GM23338 (cell line): ENCODE data around the gene GDI2.

Experiments
- CREB1 ChIP-seq: fragments of 250-450 bp; sonication (Bioruptor Pico); IDR thresholded peaks from 2 replicates; pipeline ENCODE4 v1.5.0; 2020; ENCODE audit warnings: low read depth, mild to moderate bottlenecking, moderate library complexity
- ETS1 ChIP-seq: IDR thresholded peaks from 2 replicates; pipeline ENCODE4 v1.6.1; 2016; ENCODE audit warnings: antibody characterized with exemption
- EZH2 ChIP-seq: fragments of 200-600 bp; sonication (generic); IDR thresholded peaks from one replicate; pipeline ENCODE4 v1.8.0; 2017; ENCODE audit warnings: antibody characterized with exemption, mild to moderate bottlenecking, low read depth; ENCODE audit not compliant: unreplicated experiment
- EZH2phosphoT487 ChIP-seq: fragments of 200-600 bp; sonication (generic); IDR thresholded peaks from one replicate; pipeline ENCODE4 v1.8.1; 2018; ENCODE audit warnings: antibody characterized with exemption; ENCODE audit not compliant: unreplicated experiment
- JUNB ChIP-seq: IDR thresholded peaks from one replicate; pipeline ENCODE4 v1.6.1; 2016; ENCODE audit warnings: antibody characterized with exemption; ENCODE audit not compliant: unreplicated experiment
- NANOG ChIP-seq: IDR thresholded peaks from 2 replicates; pipeline ENCODE4 v1.6.1; 2016; ENCODE audit warnings: antibody characterized with exemption, borderline replicate concordance
- POLR2AphosphoS5 ChIP-seq: IDR thresholded peaks from 2 replicates; pipeline ENCODE4 v1.6.1; 2016; ENCODE audit warnings: antibody characterized with exemption, low read depth
- STAT1 ChIP-seq: IDR thresholded peaks from one replicate; pipeline ENCODE4 v1.6.1; 2016; ENCODE audit warnings: antibody characterized with exemption; ENCODE audit not compliant: unreplicated experiment
- ZNF331 ChIP-seq: fragments of 250-450 bp; sonication (Bioruptor Pico); IDR thresholded peaks from 2 replicates; pipeline ENCODE4 v1.5.0; 2020; ENCODE audit warnings: low read depth, mild to moderate bottlenecking, moderate library complexity
- TF ChIP-seq, protein P1 (sequence below), 2 experiments: fragments of 200-600 bp in 1 of 2; sonication (generic) in 1 of 2; conservative IDR thresholded peaks; 2 replicates each; pipeline versions ENCODE4 v1.5.1 to v1.6.1; 2016 to 2017; ENCODE audit warnings: antibody characterized with exemption in 2 of 2, low read depth in 2 of 2, mild to moderate bottlenecking in 2 of 2, moderate library complexity in 1 of 2
- TF ChIP-seq, protein P2 (sequence below): IDR thresholded peaks from one replicate; pipeline ENCODE4 v1.6.1; 2018; ENCODE audit warnings: antibody characterized with exemption; ENCODE audit not compliant: unreplicated experiment
- TF ChIP-seq, protein P3 (sequence below): fragments of 250-450 bp; sonication (Bioruptor Pico); IDR thresholded peaks from 2 replicates; pipeline ENCODE4 v1.5.0; 2020; ENCODE audit warnings: mild to moderate bottlenecking, moderate library complexity

- TF ChIP-seq, protein P1, sequence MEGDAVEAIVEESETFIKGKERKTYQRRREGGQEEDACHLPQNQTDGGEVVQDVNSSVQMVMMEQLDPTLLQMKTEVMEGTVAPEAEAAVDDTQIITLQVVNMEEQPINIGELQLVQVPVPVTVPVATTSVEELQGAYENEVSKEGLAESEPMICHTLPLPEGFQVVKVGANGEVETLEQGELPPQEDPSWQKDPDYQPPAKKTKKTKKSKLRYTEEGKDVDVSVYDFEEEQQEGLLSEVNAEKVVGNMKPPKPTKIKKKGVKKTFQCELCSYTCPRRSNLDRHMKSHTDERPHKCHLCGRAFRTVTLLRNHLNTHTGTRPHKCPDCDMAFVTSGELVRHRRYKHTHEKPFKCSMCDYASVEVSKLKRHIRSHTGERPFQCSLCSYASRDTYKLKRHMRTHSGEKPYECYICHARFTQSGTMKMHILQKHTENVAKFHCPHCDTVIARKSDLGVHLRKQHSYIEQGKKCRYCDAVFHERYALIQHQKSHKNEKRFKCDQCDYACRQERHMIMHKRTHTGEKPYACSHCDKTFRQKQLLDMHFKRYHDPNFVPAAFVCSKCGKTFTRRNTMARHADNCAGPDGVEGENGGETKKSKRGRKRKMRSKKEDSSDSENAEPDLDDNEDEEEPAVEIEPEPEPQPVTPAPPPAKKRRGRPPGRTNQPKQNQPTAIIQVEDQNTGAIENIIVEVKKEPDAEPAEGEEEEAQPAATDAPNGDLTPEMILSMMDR (conservative IDR thresholded peaks at IDR 0.05; ENCODE audit: low read depth in 2 of 2): no peak
- TF ChIP-seq EZH2 (no peak), POLR2AphosphoS5 (no peak), NANOG (no peak), JUNB (no peak), EZH2phosphoT487 (no peak), CREB1 (CRISPR knock-in tag) (no peak), ZNF331 (CRISPR knock-in tag) (no peak), STAT1 (no peak), ETS1 (no peak)
- TF ChIP-seq, protein P2, sequence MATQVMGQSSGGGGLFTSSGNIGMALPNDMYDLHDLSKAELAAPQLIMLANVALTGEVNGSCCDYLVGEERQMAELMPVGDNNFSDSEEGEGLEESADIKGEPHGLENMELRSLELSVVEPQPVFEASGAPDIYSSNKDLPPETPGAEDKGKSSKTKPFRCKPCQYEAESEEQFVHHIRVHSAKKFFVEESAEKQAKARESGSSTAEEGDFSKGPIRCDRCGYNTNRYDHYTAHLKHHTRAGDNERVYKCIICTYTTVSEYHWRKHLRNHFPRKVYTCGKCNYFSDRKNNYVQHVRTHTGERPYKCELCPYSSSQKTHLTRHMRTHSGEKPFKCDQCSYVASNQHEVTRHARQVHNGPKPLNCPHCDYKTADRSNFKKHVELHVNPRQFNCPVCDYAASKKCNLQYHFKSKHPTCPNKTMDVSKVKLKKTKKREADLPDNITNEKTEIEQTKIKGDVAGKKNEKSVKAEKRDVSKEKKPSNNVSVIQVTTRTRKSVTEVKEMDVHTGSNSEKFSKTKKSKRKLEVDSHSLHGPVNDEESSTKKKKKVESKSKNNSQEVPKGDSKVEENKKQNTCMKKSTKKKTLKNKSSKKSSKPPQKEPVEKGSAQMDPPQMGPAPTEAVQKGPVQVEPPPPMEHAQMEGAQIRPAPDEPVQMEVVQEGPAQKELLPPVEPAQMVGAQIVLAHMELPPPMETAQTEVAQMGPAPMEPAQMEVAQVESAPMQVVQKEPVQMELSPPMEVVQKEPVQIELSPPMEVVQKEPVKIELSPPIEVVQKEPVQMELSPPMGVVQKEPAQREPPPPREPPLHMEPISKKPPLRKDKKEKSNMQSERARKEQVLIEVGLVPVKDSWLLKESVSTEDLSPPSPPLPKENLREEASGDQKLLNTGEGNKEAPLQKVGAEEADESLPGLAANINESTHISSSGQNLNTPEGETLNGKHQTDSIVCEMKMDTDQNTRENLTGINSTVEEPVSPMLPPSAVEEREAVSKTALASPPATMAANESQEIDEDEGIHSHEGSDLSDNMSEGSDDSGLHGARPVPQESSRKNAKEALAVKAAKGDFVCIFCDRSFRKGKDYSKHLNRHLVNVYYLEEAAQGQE: no peak
- TF ChIP-seq, protein P3, sequence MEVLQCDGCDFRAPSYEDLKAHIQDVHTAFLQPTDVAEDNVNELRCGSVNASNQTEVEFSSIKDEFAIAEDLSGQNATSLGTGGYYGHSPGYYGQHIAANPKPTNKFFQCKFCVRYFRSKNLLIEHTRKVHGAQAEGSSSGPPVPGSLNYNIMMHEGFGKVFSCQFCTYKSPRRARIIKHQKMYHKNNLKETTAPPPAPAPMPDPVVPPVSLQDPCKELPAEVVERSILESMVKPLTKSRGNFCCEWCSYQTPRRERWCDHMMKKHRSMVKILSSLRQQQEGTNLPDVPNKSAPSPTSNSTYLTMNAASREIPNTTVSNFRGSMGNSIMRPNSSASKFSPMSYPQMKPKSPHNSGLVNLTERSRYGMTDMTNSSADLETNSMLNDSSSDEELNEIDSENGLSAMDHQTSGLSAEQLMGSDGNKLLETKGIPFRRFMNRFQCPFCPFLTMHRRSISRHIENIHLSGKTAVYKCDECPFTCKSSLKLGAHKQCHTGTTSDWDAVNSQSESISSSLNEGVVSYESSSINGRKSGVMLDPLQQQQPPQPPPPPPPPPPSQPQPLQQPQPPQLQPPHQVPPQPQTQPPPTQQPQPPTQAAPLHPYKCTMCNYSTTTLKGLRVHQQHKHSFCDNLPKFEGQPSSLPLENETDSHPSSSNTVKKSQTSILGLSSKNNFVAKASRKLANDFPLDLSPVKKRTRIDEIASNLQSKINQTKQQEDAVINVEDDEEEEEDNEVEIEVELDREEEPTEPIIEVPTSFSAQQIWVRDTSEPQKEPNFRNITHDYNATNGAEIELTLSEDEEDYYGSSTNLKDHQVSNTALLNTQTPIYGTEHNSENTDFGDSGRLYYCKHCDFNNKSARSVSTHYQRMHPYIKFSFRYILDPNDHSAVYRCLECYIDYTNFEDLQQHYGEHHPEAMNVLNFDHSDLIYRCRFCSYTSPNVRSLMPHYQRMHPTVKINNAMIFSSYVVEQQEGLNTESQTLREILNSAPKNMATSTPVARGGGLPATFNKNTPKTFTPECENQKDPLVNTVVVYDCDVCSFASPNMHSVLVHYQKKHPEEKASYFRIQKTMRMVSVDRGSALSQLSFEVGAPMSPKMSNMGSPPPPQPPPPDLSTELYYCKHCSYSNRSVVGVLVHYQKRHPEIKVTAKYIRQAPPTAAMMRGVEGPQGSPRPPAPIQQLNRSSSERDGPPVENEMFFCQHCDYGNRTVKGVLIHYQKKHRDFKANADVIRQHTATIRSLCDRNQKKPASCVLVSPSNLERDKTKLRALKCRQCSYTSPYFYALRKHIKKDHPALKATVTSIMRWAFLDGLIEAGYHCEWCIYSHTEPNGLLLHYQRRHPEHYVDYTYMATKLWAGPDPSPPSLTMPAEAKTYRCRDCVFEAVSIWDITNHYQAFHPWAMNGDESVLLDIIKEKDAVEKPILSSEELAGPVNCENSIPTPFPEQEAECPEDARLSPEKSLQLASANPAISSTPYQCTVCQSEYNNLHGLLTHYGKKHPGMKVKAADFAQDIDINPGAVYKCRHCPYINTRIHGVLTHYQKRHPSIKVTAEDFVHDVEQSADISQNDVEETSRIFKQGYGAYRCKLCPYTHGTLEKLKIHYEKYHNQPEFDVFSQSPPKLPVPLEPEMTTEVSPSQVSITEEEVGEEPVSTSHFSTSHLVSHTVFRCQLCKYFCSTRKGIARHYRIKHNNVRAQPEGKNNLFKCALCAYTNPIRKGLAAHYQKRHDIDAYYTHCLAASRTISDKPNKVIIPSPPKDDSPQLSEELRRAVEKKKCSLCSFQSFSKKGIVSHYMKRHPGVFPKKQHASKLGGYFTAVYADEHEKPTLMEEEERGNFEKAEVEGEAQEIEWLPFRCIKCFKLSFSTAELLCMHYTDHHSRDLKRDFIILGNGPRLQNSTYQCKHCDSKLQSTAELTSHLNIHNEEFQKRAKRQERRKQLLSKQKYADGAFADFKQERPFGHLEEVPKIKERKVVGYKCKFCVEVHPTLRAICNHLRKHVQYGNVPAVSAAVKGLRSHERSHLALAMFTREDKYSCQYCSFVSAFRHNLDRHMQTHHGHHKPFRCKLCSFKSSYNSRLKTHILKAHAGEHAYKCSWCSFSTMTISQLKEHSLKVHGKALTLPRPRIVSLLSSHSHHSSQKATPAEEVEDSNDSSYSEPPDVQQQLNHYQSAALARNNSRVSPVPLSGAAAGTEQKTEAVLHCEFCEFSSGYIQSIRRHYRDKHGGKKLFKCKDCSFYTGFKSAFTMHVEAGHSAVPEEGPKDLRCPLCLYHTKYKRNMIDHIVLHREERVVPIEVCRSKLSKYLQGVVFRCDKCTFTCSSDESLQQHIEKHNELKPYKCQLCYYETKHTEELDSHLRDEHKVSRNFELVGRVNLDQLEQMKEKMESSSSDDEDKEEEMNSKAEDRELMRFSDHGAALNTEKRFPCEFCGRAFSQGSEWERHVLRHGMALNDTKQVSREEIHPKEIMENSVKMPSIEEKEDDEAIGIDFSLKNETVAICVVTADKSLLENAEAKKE (CRISPR knock-in tag): no peak
Measured at GRCh38 chr10:5829267-5829666, 16.0 kb upstream of the GDI2 start.
